GM12872 (cell line): Measurements from ENCODE around the gene FZD10.

ENCODE experiments used
- TF ChIP-seq, protein P1 (sequence below): IDR thresholded peaks from 3 replicates; pipeline ENCODE4 v1.5.1; 2011; ENCODE audit warnings: low read depth, mild to moderate bottlenecking, low read length, moderate library complexity; ENCODE audit not compliant: insufficient read depth

Gene FZD10

DNA sequence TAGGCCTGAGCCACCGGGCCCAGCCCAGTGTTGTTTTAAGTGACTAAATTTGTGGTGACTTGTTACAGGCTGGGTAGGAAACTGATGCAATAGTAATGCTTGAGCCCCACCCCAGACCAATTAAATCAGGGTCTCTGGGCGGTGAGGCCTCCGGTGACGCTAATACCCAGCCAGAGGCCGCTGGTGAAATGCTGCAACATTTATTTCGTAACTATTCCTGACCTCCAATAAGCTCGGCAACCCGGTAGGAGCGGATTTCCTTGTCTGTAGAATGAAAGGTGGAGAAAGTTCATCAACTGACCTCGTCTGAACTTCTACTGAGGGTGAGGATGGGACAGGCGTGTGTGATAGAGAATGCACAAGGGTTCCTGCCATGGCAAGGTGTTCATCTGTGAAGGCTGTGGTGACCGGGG, 42.3 kb downstream of the FZD10 start:
- TF ChIP-seq, protein P1, sequence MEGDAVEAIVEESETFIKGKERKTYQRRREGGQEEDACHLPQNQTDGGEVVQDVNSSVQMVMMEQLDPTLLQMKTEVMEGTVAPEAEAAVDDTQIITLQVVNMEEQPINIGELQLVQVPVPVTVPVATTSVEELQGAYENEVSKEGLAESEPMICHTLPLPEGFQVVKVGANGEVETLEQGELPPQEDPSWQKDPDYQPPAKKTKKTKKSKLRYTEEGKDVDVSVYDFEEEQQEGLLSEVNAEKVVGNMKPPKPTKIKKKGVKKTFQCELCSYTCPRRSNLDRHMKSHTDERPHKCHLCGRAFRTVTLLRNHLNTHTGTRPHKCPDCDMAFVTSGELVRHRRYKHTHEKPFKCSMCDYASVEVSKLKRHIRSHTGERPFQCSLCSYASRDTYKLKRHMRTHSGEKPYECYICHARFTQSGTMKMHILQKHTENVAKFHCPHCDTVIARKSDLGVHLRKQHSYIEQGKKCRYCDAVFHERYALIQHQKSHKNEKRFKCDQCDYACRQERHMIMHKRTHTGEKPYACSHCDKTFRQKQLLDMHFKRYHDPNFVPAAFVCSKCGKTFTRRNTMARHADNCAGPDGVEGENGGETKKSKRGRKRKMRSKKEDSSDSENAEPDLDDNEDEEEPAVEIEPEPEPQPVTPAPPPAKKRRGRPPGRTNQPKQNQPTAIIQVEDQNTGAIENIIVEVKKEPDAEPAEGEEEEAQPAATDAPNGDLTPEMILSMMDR, result no peak

DNA sequence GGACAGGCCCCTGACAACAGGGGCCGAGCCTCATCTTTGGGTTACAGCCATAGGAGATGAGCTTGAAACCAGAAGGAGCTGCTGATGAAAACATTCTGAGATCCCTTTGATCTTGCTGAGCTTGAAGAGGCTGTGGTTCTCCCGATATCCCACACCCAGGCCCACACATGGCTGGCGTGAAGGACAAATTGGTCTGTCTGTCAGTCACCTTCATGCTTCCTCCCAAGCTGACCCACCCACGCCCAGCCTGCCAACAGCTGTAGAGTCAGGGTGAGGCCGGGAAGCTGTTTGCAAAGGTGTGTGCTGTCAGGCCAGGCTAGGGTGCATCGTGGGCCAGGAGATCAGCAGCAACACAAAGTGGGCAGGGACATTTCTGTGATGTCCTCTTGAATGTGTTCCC, 43.2 kb downstream of the FZD10 start:
- TF ChIP-seq, protein P1, result no peak

DNA sequence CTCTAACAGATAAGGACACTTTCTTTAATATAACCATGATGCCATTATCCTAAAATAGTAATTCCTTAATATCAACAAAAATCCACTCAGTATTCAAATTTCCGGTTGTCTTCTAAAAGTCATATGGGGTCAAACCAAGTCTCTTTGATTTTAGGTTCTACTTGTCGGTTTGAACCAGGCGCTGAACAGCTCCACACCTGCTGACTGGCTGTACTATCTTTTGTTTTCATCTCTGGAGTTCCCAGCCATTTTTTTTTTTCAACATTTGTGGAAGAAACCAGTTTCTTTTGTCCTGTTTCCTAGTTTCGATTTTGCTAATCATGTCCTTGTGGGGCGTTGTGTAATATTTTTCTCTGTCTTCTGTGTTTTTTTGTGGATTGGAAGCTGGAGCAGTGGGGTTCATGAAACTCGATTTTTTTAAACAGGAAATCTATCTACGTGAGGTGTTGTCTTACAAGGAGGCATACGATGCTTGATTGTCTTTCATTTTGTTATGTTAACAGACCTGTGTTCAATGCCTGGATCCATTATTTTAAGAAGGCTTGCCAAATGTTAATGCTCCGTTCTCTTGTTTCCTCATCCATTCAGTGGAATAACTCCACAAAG, 50.2 kb downstream of the FZD10 start:
- TF ChIP-seq, protein P1, result no peak

DNA sequence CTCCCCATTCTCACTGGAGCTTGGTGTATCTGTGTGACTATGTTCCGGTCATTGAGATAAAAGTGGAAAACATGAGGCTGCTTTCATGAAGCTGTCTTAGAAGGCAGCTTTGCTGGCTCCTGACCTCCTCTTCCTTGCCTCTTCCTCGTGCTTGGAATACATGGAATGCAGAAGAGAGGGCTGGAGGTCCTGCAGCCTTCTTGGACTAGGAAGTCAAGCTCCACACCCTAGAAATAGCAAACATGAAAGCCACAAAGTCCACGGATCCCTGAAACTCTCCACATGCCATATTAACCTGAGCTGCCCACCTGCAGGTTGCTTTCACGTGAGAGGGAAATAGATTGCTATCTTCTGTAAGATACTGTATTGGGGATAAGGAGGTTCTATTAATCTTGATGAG, 51.0 kb downstream of the FZD10 start:
- TF ChIP-seq, protein P1, result no peak

DNA sequence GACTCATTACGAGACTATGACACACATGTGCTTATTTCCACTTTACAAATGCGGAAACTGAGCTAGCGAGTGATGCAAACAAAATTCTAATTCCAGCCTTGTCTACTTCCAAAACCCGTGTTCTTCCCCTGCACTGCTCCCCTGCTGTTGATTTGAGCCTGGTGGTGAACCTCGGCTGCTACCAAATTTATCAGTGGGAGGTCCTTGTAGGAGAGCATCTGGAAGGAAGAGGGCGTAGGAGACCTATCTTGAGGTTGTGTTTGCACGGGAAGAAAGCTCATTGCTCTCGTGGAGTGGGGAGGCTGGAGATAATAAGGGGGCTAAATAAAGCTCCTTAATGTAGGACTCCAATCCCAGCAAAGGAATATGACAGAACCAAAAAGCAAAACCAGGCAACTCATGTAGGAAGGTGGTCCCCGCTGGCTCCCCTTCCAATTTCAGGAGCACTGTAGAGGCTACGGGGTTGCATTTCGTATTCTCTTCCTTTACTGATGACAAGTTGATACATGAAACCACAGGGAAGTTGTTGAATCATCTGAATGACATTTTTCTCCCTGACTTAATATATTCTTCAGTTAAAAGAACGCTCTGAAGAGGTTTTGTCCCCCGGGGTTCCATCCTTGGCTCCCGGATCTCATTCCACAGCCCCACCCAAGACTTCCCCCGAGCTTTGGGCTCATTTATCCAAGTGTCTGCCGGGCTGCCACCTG, 52.6 kb downstream of the FZD10 start:
- TF ChIP-seq, protein P1, result no peak
